Karpas-422 (cell line): ENCODE data around the gene DGKD. TPM values are rescaled to one million over a fixed set of nuclear protein-coding genes. Genes with fewer than 3 reads are reported as not detected.

Experiments
- DNase-seq: peaks from one replicate; pipeline ENCODE4 v3.0.0-alpha.2; 2015
- H2AFZ ChIP-seq: fragments of 200-600 bp; sonication (generic); 2 replicates; pipeline ENCODE4 v1.6.1; 2014; ENCODE audit warnings: antibody characterized with exemption, low read length, mixed read lengths
- H3K27ac ChIP-seq: fragments of 200-600 bp; sonication (generic); 2 replicates; pipeline ENCODE4 v1.5.1; 2014; ENCODE audit warnings: mild to moderate bottlenecking, low read length, moderate library complexity
- H3K27me3 ChIP-seq: fragments of 200-600 bp; sonication (generic); 2 replicates; pipeline ENCODE4 v1.6.1; 2014; ENCODE audit warnings: low read length, mixed read lengths
- H3K36me3 ChIP-seq: fragments of 200-600 bp; sonication (generic); 2 replicates; pipeline ENCODE4 v1.6.1; 2014; ENCODE audit warnings: low read length, mixed read lengths; ENCODE audit not compliant: insufficient read depth
- H3K4me1 ChIP-seq: fragments of 200-600 bp; sonication (generic); 2 replicates; pipeline ENCODE4 v1.6.1; 2014; ENCODE audit warnings: mild to moderate bottlenecking, low read length, mixed read lengths
- H3K4me2 ChIP-seq: fragments of 200-600 bp; sonication (generic); 2 replicates; pipeline ENCODE4 v1.6.1; 2014; ENCODE audit warnings: low read length, low read depth, mild to moderate bottlenecking; ENCODE audit not compliant: poor library complexity, severe bottlenecking
- H3K4me3 ChIP-seq: fragments of 200-600 bp; sonication (generic); 2 replicates; pipeline ENCODE4 v1.5.1; 2014; ENCODE audit warnings: mild to moderate bottlenecking, antibody characterized with exemption, low read length, mixed read lengths
- H3K79me2 ChIP-seq: fragments of 200-600 bp; sonication (generic); 2 replicates; pipeline ENCODE4 v1.6.1; 2014; ENCODE audit warnings: mild to moderate bottlenecking, low read length, mixed read lengths
- H3K9ac ChIP-seq: fragments of 200-600 bp; sonication (generic); 2 replicates; pipeline ENCODE4 v1.6.0; 2014; ENCODE audit warnings: low read length
- H3K9me2 ChIP-seq: fragments of 200-600 bp; sonication (generic), shearing (Covaris generic); replicated peaks from 2 replicates; pipeline ENCODE4 v1.6.0; 2014; ENCODE audit warnings: mild to moderate bottlenecking, low read length, moderate library complexity; ENCODE audit not compliant: insufficient read depth
- H3K9me3 ChIP-seq: fragments of 300-700, 200-600 bp; sonication (generic); 2 replicates; pipeline ENCODE4 v1.6.1; 2014; ENCODE audit warnings: low read length, mixed read lengths
- H4K20me1 ChIP-seq: fragments of 200-600 bp; sonication (generic); 2 replicates; pipeline ENCODE4 v1.6.1; 2014; ENCODE audit warnings: mild to moderate bottlenecking, antibody characterized with exemption, low read length, low read depth; ENCODE audit not compliant: insufficient read depth
- total RNA-seq: library from RNA; depleted of rRNA; stranded (reverse); fragments of >200 nt; shearing (Covaris generic); gene quantifications from 2 replicates; pipeline ENCODE4 v1.2.3, GENCODE V29; 2014; ENCODE audit warnings: low replicate concordance

DGKD gene
- total RNA-seq, 1 experiment from 2014 or later: 10.2 TPM

GRCh38 chr2:233426619-233427342 is 72.5 kb downstream of the DGKD start:
- H3K9ac ChIP-seq: no peak overlapping the region
- no peak for DNase-seq
- H4K20me1 ChIP-seq: 0 out of 2 replicates have a peak, but pooled peaks cover 11% of the 10 kb centered on the region

GRCh38 chr2:233428008-233428407 is 73.7 kb downstream of the DGKD start:
- H3K9ac ChIP-seq: no peak overlapping the region
- no peak for DNase-seq
- no peak overlapping the region for H3K4me2 ChIP-seq
- H3K4me3 ChIP-seq: no peak overlapping the region
- no peaks in the 10 kb centered on the region for H3K27me3 ChIP-seq
- no peaks in the 10 kb centered on the region for H3K4me1 ChIP-seq
- H3K9me2 ChIP-seq: no peaks in the 10 kb centered on the region
- H3K79me2 ChIP-seq: no peaks in the 10 kb centered on the region
- H3K36me3 ChIP-seq: no peaks in the 10 kb centered on the region
- no peak overlapping the region for H3K27ac ChIP-seq
- H4K20me1 ChIP-seq: 0 out of 2 replicates have a peak, but pooled peaks cover 11% of the 10 kb centered on the region
- H3K9me3 ChIP-seq: no peaks in the 10 kb centered on the region
- no peak overlapping the region for H2AFZ ChIP-seq

More at GRCh38 chr2:233426619-233427342, 72.5 kb downstream of the DGKD start:
- Histone ChIP-seq H3K9me3 (no peaks in the 10 kb centered on the region), H3K79me2 (no peaks in the 10 kb centered on the region), H3K36me3 (no peaks in the 10 kb centered on the region), H2AFZ (no peak overlapping the region), H3K4me1 (no peaks in the 10 kb centered on the region), H3K4me2 (no peak overlapping the region), H3K4me3 (no peak overlapping the region), H3K27ac (no peak overlapping the region), H3K9me2 (no peaks in the 10 kb centered on the region), H3K27me3 (no peaks in the 10 kb centered on the region)

- no peaks in the 10 kb centered on the region for H3K27me3 ChIP-seq
- H3K9me3 ChIP-seq: no peaks in the 10 kb centered on the region
- H3K27ac ChIP-seq: no peak overlapping the region
- H3K36me3 ChIP-seq: no peaks in the 10 kb centered on the region
- 0 out of 2 replicates have a peak, but pooled peaks cover 11% of the 10 kb centered on the region for H4K20me1 ChIP-seq
- H3K9me2 ChIP-seq: no peaks in the 10 kb centered on the region
- no peak for DNase-seq
- H2AFZ ChIP-seq: no peak overlapping the region
- H3K79me2 ChIP-seq: no peaks in the 10 kb centered on the region
- no peaks in the 10 kb centered on the region for H3K4me1 ChIP-seq
- H3K4me3 ChIP-seq: no peak overlapping the region
- H3K9ac ChIP-seq: no peak overlapping the region
- no peak overlapping the region for H3K4me2 ChIP-seq
Measured at GRCh38 chr2:233428438-233428837, 74.1 kb downstream of the DGKD start.

- H3K27me3 ChIP-seq: no peaks in the 10 kb centered on the region
- no peak overlapping the region for H2AFZ ChIP-seq
- no peaks in the 10 kb centered on the region for H3K79me2 ChIP-seq
- no peak overlapping the region for H3K9ac ChIP-seq
- no peak for DNase-seq
- H3K36me3 ChIP-seq: no peaks in the 10 kb centered on the region
- no peak overlapping the region for H3K4me3 ChIP-seq
- H3K9me3 ChIP-seq: no peaks in the 10 kb centered on the region
- H3K27ac ChIP-seq: no peak overlapping the region
- H3K4me2 ChIP-seq: no peak overlapping the region
- no peaks in the 10 kb centered on the region for H3K4me1 ChIP-seq
- no peaks in the 10 kb centered on the region for H3K9me2 ChIP-seq
- 0 out of 2 replicates have a peak, but pooled peaks cover 5% of the 10 kb centered on the region for H4K20me1 ChIP-seq
Measured at GRCh38 chr2:233429175-233429897, 75.0 kb downstream of the DGKD start.

- Histone ChIP-seq H3K27ac (no peak overlapping the region), H3K9me3 (no peaks in the 10 kb centered on the region), H3K4me3 (no peak overlapping the region), H2AFZ (no peak overlapping the region), H3K36me3 (no peaks in the 10 kb centered on the region), H3K9ac (no peak overlapping the region), H3K4me2 (no peak overlapping the region), H3K4me1 (no peaks in the 10 kb centered on the region), H3K79me2 (no peaks in the 10 kb centered on the region), H3K9me2 (no peaks in the 10 kb centered on the region), H3K27me3 (no peaks in the 10 kb centered on the region), H4K20me1 (no peaks in the 10 kb centered on the region)
- no peak for DNase-seq
Measured at GRCh38 chr2:233430081-233430480, 75.8 kb downstream of the DGKD start.

GRCh38 chr2:233430651-233431050 is 76.4 kb downstream of the DGKD start:
- no peak for DNase-seq
- Histone ChIP-seq H3K9ac (no peak overlapping the region), H3K36me3 (no peaks in the 10 kb centered on the region), H3K9me2 (no peaks in the 10 kb centered on the region), H3K4me1 (no peaks in the 10 kb centered on the region), H3K9me3 (no peaks in the 10 kb centered on the region), H4K20me1 (no peaks in the 10 kb centered on the region), H3K27ac (no peak overlapping the region), H3K79me2 (no peaks in the 10 kb centered on the region), H2AFZ (no peak overlapping the region), H3K4me2 (no peak overlapping the region), H3K4me3 (no peak overlapping the region), H3K27me3 (no peaks in the 10 kb centered on the region)

GRCh38 chr2:233433029-233433428 is 78.7 kb downstream of the DGKD start:
- H3K9me3 ChIP-seq: no peaks in the 10 kb centered on the region
- no peak overlapping the region for H3K27ac ChIP-seq
- no peak for DNase-seq
- H3K9ac ChIP-seq: no peak overlapping the region
- H4K20me1 ChIP-seq: no peaks in the 10 kb centered on the region
- no peaks in the 10 kb centered on the region for H3K27me3 ChIP-seq
- no peaks in the 10 kb centered on the region for H3K79me2 ChIP-seq
- H3K36me3 ChIP-seq: no peaks in the 10 kb centered on the region
- no peaks in the 10 kb centered on the region for H3K4me1 ChIP-seq
- H2AFZ ChIP-seq: no peak overlapping the region
- no peak overlapping the region for H3K4me3 ChIP-seq
- H3K4me2 ChIP-seq: no peak overlapping the region
- H3K9me2 ChIP-seq: no peaks in the 10 kb centered on the region

GRCh38 chr2:233433794-233434193 is 79.5 kb downstream of the DGKD start:
- Histone ChIP-seq H3K9me2 (no peaks in the 10 kb centered on the region), H2AFZ (no peak overlapping the region), H3K27ac (no peak overlapping the region), H3K4me1 (no peaks in the 10 kb centered on the region), H3K9ac (no peak overlapping the region), H3K79me2 (no peaks in the 10 kb centered on the region), H3K9me3 (no peaks in the 10 kb centered on the region), H4K20me1 (no peaks in the 10 kb centered on the region), H3K4me3 (no peak overlapping the region), H3K4me2 (no peak overlapping the region), H3K27me3 (no peaks in the 10 kb centered on the region), H3K36me3 (no peaks in the 10 kb centered on the region)
- DNase-seq: no peak
